HL-60/S4 treated with phorbol 12-myristate 13-acetate at 8.2 ng/mL for 4 days and 3 days (cell line): Measurements from ENCODE around the gene SCFD2.
"Not testable (repeated sequence)": the region's sequence is repeated elsewhere in the genome, so short reads cannot be mapped to it uniquely, and the experiment has no call there.

Source experiments
- in situ Hi-C: fragments of 300-500 bp; cut with MboI; formaldehyde crosslinking; loops from 2 replicates; pipeline ENCODE4 v1.15.0; 2022; ENCODE audit warnings: low sequenced_read_pairs

Gene SCFD2

GRCh38 chr4:53194727-53195126 is 171.1 kb downstream of the SCFD2 start:
- in situ Hi-C loops, result no loop called here

GRCh38 chr4:53193111-53193510 is 172.8 kb downstream of the SCFD2 start:
- in situ Hi-C loops, result no loop called here

- in situ Hi-C loops, result no loop called here
Measured at GRCh38 chr4:53192496-53192895, 173.4 kb downstream of the SCFD2 start.

GRCh38 chr4:53191997-53192396 is 173.9 kb downstream of the SCFD2 start:
- in situ Hi-C loops, result no loop called here

GRCh38 chr4:53189011-53189410 is 176.8 kb downstream of the SCFD2 start:
- in situ Hi-C loops, result no loop called here

- in situ Hi-C loops, result no loop called here
Measured at GRCh38 chr4:53186714-53187358, 179.0 kb downstream of the SCFD2 start.

GRCh38 chr4:53185869-53186585 is 179.8 kb downstream of the SCFD2 start:
- in situ Hi-C loops, result no loop called here

- in situ Hi-C loops, result no loop called here
Measured at GRCh38 chr4:53183754-53184153, 182.1 kb downstream of the SCFD2 start.

GRCh38 chr4:53177751-53178150 is 188.1 kb downstream of the SCFD2 start:
- in situ Hi-C loops, result not testable (repeated sequence)

- in situ Hi-C loops, result no loop called here
Measured at GRCh38 chr4:53175640-53176039, 190.2 kb downstream of the SCFD2 start.

GRCh38 chr4:53174823-53175222 is 191.0 kb downstream of the SCFD2 start:
- in situ Hi-C loops, result no loop called here

GRCh38 chr4:53173576-53173975 is 192.3 kb downstream of the SCFD2 start:
- in situ Hi-C loops, result no loop called here

- in situ Hi-C loops, result no loop called here
Measured at GRCh38 chr4:53171797-53172196, 194.1 kb downstream of the SCFD2 start.

- in situ Hi-C loops, result no loop called here
Measured at GRCh38 chr4:53169695-53170617, 195.9 kb downstream of the SCFD2 start.

- in situ Hi-C loops, result no loop called here
Measured at GRCh38 chr4:53168228-53168627, 197.6 kb downstream of the SCFD2 start.

GRCh38 chr4:53162969-53163368 is 202.9 kb downstream of the SCFD2 start:
- in situ Hi-C loops, result no loop called here

GRCh38 chr4:53161787-53162433 is 204.0 kb downstream of the SCFD2 start:
- in situ Hi-C loops, result no loop called here

GRCh38 chr4:53161051-53161786 is 204.6 kb downstream of the SCFD2 start:
- in situ Hi-C loops, result no loop called here

- in situ Hi-C loops, result no loop called here
Measured at GRCh38 chr4:53156896-53157295, 209.0 kb downstream of the SCFD2 start.

GRCh38 chr4:53152467-53152866 is 213.4 kb downstream of the SCFD2 start:
- in situ Hi-C loops, result no loop called here

- in situ Hi-C loops, result no loop called here
Measured at GRCh38 chr4:53151489-53151788, 214.4 kb downstream of the SCFD2 start.
